Skeletal muscle cell (primary cell): ENCODE data around the gene KDR.

ENCODE experiments used
- DNase-seq: peaks from one replicate; pipeline ENCODE4 v3.0.0-alpha.2; 2010; ENCODE audit warnings: low read depth
- H3K4me3 ChIP-seq: 2 replicates; pipeline ENCODE4 v1.5.1; 2011; ENCODE audit warnings: low read depth, mild to moderate bottlenecking, control low read depth, low read length, moderate library complexity

Gene KDR

DNA sequence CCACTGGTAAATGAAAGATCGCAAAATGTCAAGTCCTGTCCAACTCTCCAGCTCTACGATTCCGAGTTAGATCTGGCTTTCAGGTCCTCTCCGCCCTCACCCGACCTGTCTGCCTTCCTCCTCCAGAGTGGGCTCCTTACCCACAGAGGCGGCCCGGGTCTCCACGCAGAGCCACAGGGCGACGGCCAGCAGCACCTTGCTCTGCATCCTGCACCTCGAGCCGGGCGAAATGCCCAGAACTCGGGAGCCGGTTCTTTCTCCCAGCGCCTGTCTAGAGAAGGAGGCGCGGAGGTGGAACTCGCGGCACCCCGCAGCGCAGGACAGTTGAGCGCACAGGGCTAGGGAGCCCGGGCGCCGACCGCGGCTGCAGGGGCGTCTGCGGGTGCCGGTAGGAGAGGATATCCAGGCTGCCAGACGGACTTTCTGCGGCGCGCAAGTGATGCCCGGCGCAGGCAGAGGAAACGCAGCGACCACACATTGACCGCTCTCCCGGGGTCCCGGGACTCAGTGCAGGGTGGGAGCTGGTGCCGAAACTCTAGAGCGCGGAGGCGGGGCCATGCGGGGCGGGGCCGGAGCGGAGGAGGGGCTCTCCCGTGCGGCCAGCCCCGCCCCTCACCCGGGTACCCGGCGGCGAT is at the start of gene KDR:
Gene KDR, minus strand, starts transcription at position 509 of the 635 bp plus-strand sequence. Its CDS starts 302 bp downstream, at position 207.
- H3K4me3 ChIP-seq = peak within 1 kb of the TSS; percentile 69
- DNase-seq = no peak

DNA sequence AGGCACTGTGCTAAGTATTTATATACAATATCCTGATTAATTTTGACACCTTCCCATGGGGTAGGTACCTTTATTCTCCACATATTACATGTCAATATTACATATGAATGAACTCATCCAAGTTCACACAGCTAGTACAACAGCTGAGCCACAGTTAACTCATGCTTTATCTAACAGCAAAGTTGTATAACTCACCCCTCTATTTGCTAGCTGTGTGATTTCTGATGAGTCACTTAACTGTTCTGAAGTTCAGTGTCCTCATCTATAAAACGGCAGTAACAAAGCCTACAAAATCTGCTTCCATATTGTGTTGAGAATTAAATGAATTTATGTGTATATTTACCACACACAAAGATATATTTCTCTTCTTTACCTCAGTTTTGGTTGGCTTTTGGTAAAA is 48.2 kb upstream of the KDR start:
- DNase-seq = peak; percentile 20
- no peak overlapping the region for H3K4me3 ChIP-seq

DNA sequence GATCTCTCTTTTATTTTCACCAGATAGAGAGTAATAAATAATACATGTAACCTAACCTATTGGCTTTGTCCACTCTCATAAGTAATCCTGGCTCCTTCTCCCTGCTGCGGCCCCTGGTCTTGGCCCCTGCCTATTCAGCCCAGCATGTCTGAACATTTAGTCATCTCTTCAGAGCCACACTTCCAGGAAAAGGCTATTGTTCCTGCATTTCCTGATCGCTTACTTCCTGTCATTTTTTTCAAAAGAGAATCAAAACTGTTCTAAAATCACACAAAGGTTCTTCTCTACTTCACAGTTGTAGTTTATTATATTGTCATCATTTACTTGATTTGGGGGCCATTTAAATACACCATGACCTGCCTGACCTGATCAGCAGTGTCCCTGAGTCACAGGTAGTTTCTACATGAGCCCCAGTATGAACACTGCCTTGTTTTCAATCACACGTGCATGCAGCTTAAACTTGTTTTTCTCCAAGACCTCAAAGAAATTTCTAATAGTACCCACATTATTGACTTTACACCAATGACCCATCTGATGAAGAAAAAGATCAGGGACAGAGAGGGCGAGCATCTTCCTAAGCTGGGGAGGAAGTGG is 47.4 kb upstream of the KDR start:
- DNase-seq = peak; percentile 22

DNA sequence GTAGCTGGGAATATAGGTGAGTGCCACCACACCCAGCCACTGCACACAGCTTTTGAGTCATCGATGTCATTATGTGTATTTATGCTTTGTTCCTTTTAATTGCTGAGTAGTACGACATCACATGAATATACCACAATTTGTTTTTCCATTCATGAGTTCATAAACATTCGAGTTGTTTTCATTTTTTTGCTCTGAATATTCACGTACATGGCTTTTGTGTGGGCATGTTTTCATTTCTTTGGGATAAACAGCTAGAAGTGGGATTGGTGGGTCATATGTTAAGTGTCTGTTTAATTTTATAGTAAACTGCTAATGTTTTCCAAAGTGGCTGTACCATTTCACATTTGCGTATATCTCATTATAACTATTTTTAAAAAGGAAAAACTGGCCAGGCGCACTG is 45.1 kb upstream of the KDR start:
- H3K4me3 ChIP-seq = no peak overlapping the region
- no peak for DNase-seq

More for the DNA sequence above, 47.4 kb upstream of the KDR start:
- no peak overlapping the region for H3K4me3 ChIP-seq

DNA sequence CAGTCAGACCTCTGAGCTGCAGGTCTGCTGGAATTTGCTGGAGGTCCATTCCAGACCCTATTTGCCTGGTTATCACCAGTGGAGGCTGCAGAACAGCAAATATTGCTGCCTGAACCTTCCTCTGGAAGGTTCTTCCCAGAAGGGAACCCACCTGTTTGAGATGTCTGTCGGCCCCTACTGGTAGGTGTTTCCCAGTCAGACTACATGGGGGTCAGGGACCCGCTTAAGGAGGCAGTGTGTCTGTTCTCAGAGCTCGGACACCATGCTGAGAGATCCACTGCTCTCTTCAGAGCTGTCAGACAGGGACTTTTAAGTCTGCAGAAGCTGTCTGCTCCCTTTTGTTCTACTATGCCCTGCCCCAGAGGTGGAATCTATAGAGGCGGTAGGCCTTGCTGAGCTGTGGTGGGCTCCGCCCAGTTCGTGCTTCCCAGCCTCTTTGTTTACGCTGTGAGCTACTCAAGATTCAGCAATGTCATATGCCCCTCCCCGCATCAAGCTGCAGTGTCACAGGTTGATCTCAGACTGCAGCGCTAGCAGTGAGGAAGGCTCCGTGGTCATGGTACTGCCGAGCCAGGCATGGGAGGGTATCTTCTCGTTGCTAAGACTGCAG is 44.1 kb upstream of the KDR start:
- DNase-seq = no peak
- no peak overlapping the region for H3K4me3 ChIP-seq

DNA sequence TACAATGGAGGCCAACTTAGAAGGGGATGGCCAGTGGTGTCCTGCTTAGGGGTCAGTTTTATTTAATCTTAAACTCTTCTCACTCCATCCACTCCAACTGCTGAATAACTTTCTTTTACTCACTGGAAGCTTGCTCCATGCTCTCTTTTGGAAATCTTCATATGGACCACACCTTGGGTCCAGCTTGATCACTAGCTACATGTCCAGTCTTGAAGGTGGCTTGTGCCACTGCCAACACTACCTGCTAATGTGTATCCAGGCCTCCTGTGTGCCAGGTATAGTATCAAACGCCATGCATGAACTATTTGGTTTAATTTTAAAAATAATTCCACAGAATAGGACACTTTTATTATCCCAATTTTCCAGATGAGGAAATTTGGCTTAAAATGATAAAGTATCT is 37.0 kb upstream of the KDR start:
- no peak for DNase-seq
- no peak overlapping the region for H3K4me3 ChIP-seq

DNA sequence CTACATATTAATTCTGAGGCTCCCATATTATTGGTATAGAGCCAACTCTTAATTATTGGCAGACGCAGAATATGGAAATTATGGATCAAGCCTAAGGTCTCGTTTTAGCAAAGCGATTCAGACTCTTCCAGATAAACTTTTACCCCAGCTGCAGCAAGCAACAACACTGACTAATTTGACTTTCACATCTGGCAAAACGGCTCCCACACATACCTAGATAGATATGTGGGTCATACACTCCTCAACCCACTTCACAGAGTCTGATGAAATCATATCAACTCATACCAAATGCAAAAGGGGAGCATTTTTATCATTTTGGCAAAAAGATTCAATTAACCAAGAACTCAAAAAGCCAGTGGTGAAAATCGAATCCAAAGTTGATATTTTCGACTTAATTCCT is 36.3 kb upstream of the KDR start:
- no peak for DNase-seq
- H3K4me3 ChIP-seq = no peak overlapping the region

DNA sequence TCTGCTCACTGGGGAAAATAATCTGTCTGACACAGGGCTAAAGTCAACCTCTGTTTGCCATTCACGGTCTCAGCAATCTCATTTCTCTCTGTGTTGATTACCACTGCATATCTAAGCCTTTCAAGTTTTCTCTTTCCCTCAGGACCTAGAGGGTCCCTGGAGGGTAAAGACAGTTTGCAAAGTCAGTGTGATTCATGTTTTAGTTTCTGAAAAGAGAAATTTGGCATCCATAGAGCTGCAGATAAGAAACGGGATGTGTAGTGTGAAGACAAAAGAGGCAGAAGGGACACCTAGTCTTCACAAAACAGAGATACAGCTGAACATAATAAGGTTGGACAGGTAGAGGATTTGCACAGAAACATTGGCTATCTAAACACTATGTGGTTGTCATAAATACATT is 34.5 kb upstream of the KDR start:
- no peak for DNase-seq
- H3K4me3 ChIP-seq = no peak overlapping the region

DNA sequence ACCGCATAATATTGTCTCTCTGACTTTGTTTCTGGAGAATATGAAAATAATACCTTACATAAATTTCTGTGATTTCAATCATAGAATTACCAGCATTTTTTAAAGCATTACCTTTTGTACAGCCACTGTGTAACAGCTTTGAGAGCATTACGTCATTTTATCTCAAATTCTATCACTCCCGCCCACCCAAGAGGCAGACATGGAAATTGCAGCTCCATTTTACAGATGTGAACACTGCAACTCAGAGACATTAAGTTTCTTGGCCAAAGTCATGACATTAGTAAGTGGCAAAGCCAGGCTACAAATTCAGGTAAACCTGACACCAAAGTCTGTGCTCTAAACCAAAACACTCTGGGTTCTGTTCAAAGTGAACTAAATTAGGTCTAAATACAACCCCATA is 33.6 kb upstream of the KDR start:
- DNase-seq = no peak
- no peak overlapping the region for H3K4me3 ChIP-seq

DNA sequence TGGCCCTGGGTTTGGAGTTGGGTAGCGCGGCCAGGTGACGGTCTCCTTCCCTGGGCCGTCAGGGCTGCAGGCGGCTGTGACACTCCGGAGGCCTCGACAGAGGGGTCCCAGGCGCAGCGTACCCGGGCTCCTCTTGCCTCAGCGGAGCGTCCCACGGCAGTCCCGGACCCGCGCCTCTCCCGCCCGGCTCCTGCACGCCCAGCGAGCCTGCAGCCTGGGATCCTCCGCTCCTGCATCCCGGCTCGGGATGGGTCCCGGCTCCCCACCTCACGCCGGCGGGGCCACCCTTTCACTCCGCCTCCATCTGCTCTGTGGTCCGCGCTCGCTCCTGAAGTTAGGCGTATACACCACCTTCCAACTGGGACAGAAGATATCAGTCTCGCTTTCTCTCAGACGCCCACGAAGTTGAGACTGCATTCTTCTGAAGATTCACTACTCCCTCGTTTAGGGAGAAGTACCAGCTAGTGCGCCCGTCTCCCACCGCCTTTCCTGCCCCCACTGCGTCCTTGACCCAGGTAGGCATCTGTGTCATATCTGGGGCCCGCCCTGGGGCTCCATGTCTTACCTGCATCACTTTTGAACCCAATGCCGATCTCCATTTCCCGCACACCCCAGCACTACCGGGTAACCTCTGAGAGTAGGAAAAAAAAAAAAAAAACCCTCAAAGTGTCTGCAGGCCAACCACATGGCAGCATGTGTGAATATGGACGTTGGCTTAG is 32.3 kb upstream of the KDR start:
- peak overlapping the region; percentile 31 for H3K4me3 ChIP-seq

DNA sequence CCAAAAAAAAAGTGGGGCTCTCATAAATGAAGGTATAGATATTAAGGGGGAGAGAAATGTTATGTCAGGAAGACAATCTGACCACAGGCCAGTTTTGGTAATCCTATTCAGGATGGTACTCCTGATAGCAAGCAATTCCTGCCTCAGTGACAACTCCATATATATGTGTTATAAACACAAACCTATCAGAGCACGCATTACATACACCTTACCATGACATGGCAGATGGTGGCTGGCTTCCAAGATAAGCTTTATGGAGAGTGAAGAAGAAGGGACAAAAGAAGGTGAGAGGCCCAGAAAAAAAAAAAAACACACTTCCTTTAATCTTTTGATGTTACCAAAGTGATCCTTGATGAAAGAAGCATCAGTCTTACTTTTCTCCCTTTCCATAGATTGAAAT is 29.5 kb upstream of the KDR start:
- no peak overlapping the region for H3K4me3 ChIP-seq
- no peak for DNase-seq

More for the DNA sequence above, 32.3 kb upstream of the KDR start:
- no peak for DNase-seq

DNA sequence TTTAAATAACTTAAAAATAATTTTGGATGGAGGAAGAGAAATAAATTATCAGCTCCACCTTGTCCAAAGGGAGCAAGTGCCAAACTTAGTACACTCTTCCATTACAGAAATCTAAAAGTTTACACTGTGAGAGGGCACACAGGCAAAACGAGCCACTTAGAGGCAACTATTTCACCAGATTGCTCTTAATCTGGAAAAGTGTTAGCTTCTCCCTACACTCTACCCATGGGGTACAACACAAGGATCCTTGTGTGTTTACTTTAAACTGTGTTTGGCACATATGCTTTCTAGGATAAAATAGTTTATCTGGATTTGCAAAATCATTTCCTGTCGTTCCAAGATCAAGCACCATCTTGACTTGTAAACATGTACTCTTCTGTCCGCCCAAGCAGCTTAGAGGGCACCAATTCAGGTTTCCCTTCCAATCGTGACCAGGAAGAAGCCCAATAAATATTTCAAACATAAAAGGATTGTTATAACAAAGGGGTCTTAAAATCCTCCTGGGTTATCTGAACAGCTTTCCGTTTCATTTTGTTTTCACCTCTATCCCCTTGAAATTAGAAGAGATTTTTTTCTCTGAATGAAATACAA is 29.0 kb upstream of the KDR start:
- no peak for DNase-seq
- H3K4me3 ChIP-seq = no peak overlapping the region

DNA sequence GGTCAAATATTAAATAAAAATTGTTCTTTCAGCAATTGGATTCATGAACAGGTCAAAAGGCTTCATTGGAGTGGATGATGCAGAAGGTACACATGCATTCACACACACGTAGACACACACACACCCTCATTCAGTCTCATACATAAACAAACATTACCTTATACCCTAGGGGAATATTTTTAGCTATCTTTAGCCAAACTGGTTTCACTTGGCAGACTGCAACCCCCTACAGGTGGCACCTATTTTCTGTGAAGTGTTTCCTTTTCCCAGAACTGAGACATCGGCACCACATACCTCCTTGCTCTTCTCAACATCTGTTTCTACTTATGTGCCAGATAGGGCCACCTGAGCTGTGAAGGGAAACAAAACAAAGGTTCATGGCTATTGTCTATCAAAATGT is 18.5 kb upstream of the KDR start:
- no peak for DNase-seq
- H3K4me3 ChIP-seq = no peak overlapping the region

DNA sequence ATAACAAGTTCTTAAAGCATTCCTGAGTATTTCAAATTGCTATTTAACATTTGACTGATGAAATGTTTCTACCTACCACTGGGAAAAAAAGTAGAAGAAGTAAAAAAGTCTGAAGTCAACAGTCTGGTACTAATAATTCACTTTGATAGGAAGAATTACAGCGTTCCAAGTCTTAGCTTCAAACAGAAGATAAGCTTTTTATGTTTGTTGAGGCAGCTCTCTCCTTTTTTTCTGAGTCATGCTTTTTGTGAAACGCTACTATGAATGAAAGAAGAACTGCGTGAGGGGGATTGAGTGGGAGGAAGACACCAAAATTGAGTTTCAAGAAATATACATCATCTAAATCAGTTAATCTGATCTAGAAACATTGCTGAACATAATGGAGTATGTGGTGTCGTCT is 13.0 kb upstream of the KDR start:
- H3K4me3 ChIP-seq = no peak overlapping the region
- DNase-seq = no peak

DNA sequence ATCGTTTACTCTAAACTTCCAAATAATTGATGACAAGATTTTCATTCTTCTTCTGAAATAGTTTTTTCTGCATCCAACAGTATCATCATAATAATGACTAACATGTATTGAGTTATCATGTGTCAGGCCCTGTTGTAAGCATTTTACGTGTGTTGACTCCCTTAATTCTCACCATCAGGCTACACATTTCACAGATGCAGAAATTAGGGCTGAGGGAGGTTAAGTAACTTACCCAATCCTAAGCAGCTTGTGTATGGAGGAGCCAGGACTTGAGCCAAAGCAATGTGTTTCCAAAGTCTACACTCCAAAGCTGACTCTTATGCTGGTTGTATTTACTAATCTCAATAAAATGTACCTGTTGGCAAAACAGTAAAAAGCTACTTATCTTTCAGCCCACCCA is 11.2 kb upstream of the KDR start:
- no peak overlapping the region for H3K4me3 ChIP-seq
- no peak for DNase-seq

DNA sequence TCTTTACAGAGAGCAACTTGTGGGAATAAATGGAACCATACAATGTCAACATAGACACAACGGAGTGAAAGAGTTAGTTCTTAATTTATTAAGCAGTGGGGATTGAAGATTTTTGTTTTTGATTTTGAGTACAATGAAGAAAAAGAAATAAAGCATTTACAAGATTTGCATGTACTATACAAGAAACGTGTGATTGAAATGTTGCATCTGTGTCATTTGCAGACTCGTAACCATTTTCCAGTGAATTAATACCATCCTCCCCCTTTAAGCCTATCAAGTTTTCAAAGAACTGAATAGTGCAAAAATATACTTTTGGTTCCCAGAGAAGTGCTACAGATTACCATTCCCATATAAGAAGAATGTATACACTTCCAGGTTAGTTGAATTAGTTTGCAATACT is 8.6 kb upstream of the KDR start:
- DNase-seq = no peak
- H3K4me3 ChIP-seq = no peak overlapping the region

DNA sequence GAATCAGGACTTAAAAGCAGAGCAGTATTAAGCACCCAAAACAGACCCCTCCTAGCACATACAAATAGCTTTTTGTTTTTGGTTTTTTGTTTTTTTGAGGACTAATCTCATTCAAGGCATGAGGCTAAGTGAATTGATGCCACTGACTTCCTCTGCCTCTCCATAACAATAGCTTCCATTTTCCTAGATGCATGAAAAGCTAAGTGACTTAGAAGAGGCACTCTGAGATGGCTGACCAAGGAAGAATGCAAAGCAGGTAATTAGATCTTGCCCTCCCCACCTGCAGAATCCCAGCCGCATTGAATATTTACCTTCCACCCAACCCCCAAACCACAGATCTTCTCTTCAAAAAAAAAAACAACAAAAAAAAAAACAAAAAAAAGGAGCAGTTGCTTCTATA is 7.4 kb upstream of the KDR start:
- no peak overlapping the region for H3K4me3 ChIP-seq
- DNase-seq = no peak

DNA sequence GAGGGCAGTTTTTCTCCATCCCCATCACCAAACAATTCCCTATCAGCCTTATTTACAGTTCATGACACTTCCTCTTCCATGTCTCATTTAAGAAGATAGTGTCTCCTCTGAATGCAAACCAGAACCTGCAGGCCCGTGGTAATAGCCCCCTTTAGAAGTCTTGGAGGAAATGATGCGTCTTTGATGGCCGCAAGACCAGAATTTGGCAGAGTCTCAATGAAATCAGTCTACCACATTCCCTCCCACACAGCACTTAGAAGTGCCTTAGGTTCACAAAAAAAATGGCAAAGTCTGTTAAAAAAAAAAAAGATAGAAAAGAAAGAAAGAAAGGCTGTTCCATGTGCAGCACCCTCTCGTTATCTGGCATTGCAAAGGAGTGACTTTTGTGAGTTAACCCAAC is 2.1 kb upstream of the KDR start:
- H3K4me3 ChIP-seq = no peak overlapping the region
- no peak for DNase-seq

DNA sequence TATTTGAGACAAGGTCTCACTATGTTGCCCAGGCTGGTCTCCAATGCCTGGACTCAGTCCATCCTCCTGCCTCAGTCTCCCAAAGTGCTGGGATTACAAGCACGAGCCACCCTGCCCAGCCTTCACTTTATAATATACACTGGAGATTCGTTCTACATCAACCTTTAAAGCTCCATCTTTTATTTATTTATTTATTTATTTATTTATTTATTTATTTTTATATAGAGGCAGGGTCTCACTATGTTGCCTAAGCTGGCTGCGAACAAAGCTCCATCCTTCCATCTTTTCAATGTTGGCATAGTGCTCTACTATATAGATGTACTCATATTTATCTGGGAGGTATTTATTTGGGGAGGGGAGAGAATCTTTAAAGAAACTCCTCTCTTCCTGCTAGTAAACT is 1.7 kb upstream of the KDR start:
- DNase-seq = no peak
- no peak overlapping the region for H3K4me3 ChIP-seq
